H1 (cell line): ENCODE data around the gene PRODH2. TPM values are rescaled to one million over a fixed set of nuclear protein-coding genes. Genes with fewer than 3 reads are reported as not detected.

ENCODE experiments used
- BCL11A ChIP-seq, 2 experiments: IDR thresholded peaks; one replicate each; pipeline ENCODE4 v1.6.1; 2011; ENCODE audit warnings: low read depth in 2 of 2, low read length in 2 of 2, mild to moderate bottlenecking in 2 of 2
- CBX8 ChIP-seq: fragments of 300-800, 300-1000 bp; sonication (generic); IDR thresholded peaks from 2 replicates; pipeline ENCODE4 v1.7.1; 2016; ENCODE audit warnings: low read depth, low read length, borderline replicate concordance
- CHD7 ChIP-seq: fragments of 300-600 bp; sonication (generic); IDR thresholded peaks from 2 replicates; pipeline ENCODE4 v1.7.1; 2012; ENCODE audit warnings: low read length, moderate library complexity, mild to moderate bottlenecking, inconsistent platforms; ENCODE audit not compliant: insufficient replicate concordance
- GABPA ChIP-seq: IDR thresholded peaks from 2 replicates; pipeline ENCODE4 v1.6.1; 2011; ENCODE audit warnings: mild to moderate bottlenecking, low read length, moderate library complexity, borderline replicate concordance; ENCODE audit not compliant: insufficient read depth
- SIN3A ChIP-seq, 2 experiments: IDR thresholded peaks in 1 of 2; conservative IDR thresholded peaks in 1 of 2; 2 replicates each; pipeline ENCODE4 v1.6.1; 2011 to 2012; ENCODE audit warnings: low read length in 2 of 2, improper control_type of control experiment in 1 of 2, low read depth in 1 of 2, mild to moderate bottlenecking in 1 of 2
- SUZ12 ChIP-seq: fragments of 200-600 bp; sonication (generic); IDR thresholded peaks from 2 replicates; pipeline ENCODE4 v1.6.1; 2012; ENCODE audit warnings: mild to moderate bottlenecking, inconsistent platforms, low read length, moderate library complexity, mixed read lengths
- TAF7 ChIP-seq: optimal IDR thresholded peaks from 2 replicates; pipeline ENCODE3; 2011; ENCODE audit warnings: low read depth, mild to moderate bottlenecking, inconsistent platforms, low read length, moderate library complexity, borderline replicate concordance
- USF2 ChIP-seq: IDR thresholded peaks from 2 replicates; pipeline ENCODE4 v1.6.1; 2011; ENCODE audit warnings: low read length, improper control_type of control experiment
- polyA plus RNA-seq, 7 experiments: library from polyadenylated mRNA; depleted of rRNA in 3 of 7; stranded (reverse) in 5 of 7; unstranded in 2 of 7; fragments of >200 nt in 5 of 7; fragments of 200-250 nt in 2 of 7; gene quantifications; 1 replicate in 5 of 7; 2 replicates in 1 of 7; 4 replicates in 1 of 7; pipeline versions ENCODE4 v1.2.1 to v1.2.3, GENCODE V29; 2011 to 2013; ENCODE audit warnings: missing spikeins in 2 of 7, mixed read lengths in 2 of 7
- total RNA-seq: library from RNA; stranded (reverse); fragmentation: NEBNext Ultra II Directional; extraction: Animal tissue kit (Norgen Biotek cat#: 25700); gene quantifications from 2 replicates; pipeline ENCODE4 v1.2.1, GENCODE V29; 2021

Gene PRODH2
- total and polyA plus RNA-seq, 2 of the 8 experiments (the other 6 are each of a cell fraction or from before 2014, with no cell fraction given), result not detected

- TF ChIP-seq CHD7 (no peak), SUZ12 (no peak), TAF7 (no peak), GABPA (no peak), CBX8 (no peak), USF2 (no peak), BCL11A (IDR thresholded peaks at IDR 0.05; ENCODE audit: low read depth in 2 of 2, low read length in 2 of 2) (no peak), SIN3A (conservative IDR thresholded peaks at IDR 0.05 in 1 of 2, IDR thresholded peaks at IDR 0.05 in 1 of 2; ENCODE audit: low read depth in 1 of 2, low read length in 2 of 2) (no peak)
Measured at GRCh38 chr19:35843676-35844481, 31.2 kb upstream of the PRODH2 start (continued).
